Coronary artery (tissue), 2 donors: Measurements from ENCODE around the gene CMTM7.

ENCODE experiments used
- DNase-seq: peaks from one replicate; pipeline ENCODE4 v3.0.0-alpha.2; 2017; ENCODE audit warnings: low spot score
- H3K27ac ChIP-seq, 2 donors: fragments of 200-600 bp; sonication (generic); one replicate each; pipeline ENCODE4 v1.5.1; 2016 to 2019
- H3K4me3 ChIP-seq: fragments of 200-600 bp; sonication (generic); 2 replicates; pipeline ENCODE4 v1.5.1; 2016; ENCODE audit warnings: mild to moderate bottlenecking, moderate library complexity
- CTCF ChIP-seq: fragments of 200-600 bp; sonication (generic); IDR thresholded peaks from one replicate; pipeline ENCODE4 v1.5.1; 2019; ENCODE audit warnings: antibody characterized with exemption

Gene CMTM7

GRCh38 chr3:32448686-32449474 lies 57.2 kb downstream of the CMTM7 start:
- no peak overlapping the region for H3K27ac ChIP-seq
- no peak overlapping the region for H3K4me3 ChIP-seq
- TF ChIP-seq CTCF, result no peak
- no peak for DNase-seq

GRCh38 chr3:32449691-32450090 lies 58.0 kb downstream of the CMTM7 start:
- no peak overlapping the region for H3K4me3 ChIP-seq
- no peak overlapping the region for H3K27ac ChIP-seq
- TF ChIP-seq CTCF, result no peak
- DNase-seq, result no peak

- no peak for DNase-seq
- no peak for TF ChIP-seq CTCF
- H3K27ac ChIP-seq, result no peak overlapping the region
- H3K4me3 ChIP-seq, result no peak overlapping the region
These were observed 58.8 kb downstream of the CMTM7 start for GRCh38 chr3:32450426-32450825.

- DNase-seq, result no peak
- H3K27ac ChIP-seq, result no peak overlapping the region
- no peak for TF ChIP-seq CTCF
- no peak overlapping the region for H3K4me3 ChIP-seq
These were observed 59.5 kb downstream of the CMTM7 start for GRCh38 chr3:32450992-32451659.

- DNase-seq, result no peak
- Histone ChIP-seq H3K4me3 (no peak overlapping the region), H3K27ac (no peak overlapping the region)
- TF ChIP-seq CTCF, result no peak
These were observed 60.4 kb downstream of the CMTM7 start for GRCh38 chr3:32452009-32452408.

GRCh38 chr3:32453346-32453745 lies 61.7 kb downstream of the CMTM7 start:
- Histone ChIP-seq H3K4me3 (no peak overlapping the region), H3K27ac (no peak overlapping the region)
- no peak for TF ChIP-seq CTCF
- DNase-seq, result no peak

- TF ChIP-seq CTCF, result no peak
- H3K4me3 ChIP-seq, result no peak overlapping the region
- no peak overlapping the region for H3K27ac ChIP-seq
- DNase-seq, result no peak
These were observed 62.5 kb downstream of the CMTM7 start for GRCh38 chr3:32454111-32454510.
